ENCODE measurements around the gene CLCN5. TPM values are rescaled to one million over a fixed set of nuclear protein-coding genes. Genes with fewer than 3 reads are reported as not detected.

Gene CLCN5
- total and polyA plus RNA-seq, 2 of the 13 experiments (the other 11 are each of a cell fraction or from before 2014, with no cell fraction given) = 7.8 to 27.3 TPM

- no peak for FAIRE-seq
- peaks cover 39% of the 10 kb centered on the region for H3K4me1 ChIP-seq (ENCODE audit: insufficient read depth, low read length)
- no peak overlapping the region for H3K27ac ChIP-seq (ENCODE audit: extremely low read length, insufficient read depth, low read length)
- no TSS peak for BruUV-seq (replicated peaks)
- no peak overlapping the region for H3K4me3 ChIP-seq (replicated peaks in 1 of 3; ENCODE audit: insufficient read depth in 1 of 3, low read depth in 2 of 3, low read length in 3 of 3)
- DNase-seq (ENCODE audit: low spot score) = no peak
- H4K20me1 ChIP-seq (ENCODE audit: insufficient read depth, low read length) = no peaks in the 10 kb centered on the region
- H3K9ac ChIP-seq (ENCODE audit: insufficient read depth, low read depth, low read length) = no peak overlapping the region
- intact Hi-C loops (cut with micrococcal nuclease; ENCODE audit: unreplicated experiment) = loop anchor here (10.0 kb wide), 1 partner anchor 479 kb away; no protein-coding TSS in a partner anchor
- no peaks in the 10 kb centered on the region for H3K9me3 ChIP-seq (ENCODE audit: low read length)
- 85% methylated on average over 4 of the region's 6 CpGs for WGBS (ENCODE audit: low lambda C conversion rate)
- ChIA-PET POLR2A (no interaction called here), CTCF (ENCODE audit: low intra/inter-chr PET ratio, low total read pairs) (no interaction called here)
- no peak overlapping the region for H3K4me2 ChIP-seq (ENCODE audit: low read depth, low read length)
- H3K79me2 ChIP-seq (ENCODE audit: insufficient read depth, low read length) = no peaks in the 10 kb centered on the region
- ATAC-seq = no peak
- H3K27me3 ChIP-seq (ENCODE audit: control insufficient read depth in 1 of 2, insufficient read depth in 2 of 2, low read length in 2 of 2) = no peaks in the 10 kb centered on the region
- H2AFZ ChIP-seq (ENCODE audit: low read length) = no peak overlapping the region
- in situ Hi-C loops (cut with HindIII; ENCODE audit: extremely low pct_ligation_motif_present, low pct_unique_long_range_greater_than_20kb) = loop anchor here (5.0 to 25.0 kb wide), 2 partner anchors 96 to 481 kb away; partner anchors contain the start of genes AKAP4 and CCNB3
- H3K36me3 ChIP-seq (replicated peaks in 1 of 2; ENCODE audit: control insufficient read depth in 1 of 2, insufficient read depth in 2 of 2, low read length in 2 of 2) = no peaks in the 10 kb centered on the region
- TF ChIP-seq ZBTB33 (CRISPR knock-in tag; IDR thresholded peaks at IDR 0.05) (no peak), ATF7-NPFF (CRISPR knock-in tag; IDR thresholded peaks at IDR 0.05; ENCODE audit: low read depth) (no peak), ZBTB25 (CRISPR knock-in tag; IDR thresholded peaks at IDR 0.05) (no peak), ATF7 (IDR thresholded peaks at IDR 0.05) (no peak), ATF7 (CRISPR knock-in tag; IDR thresholded peaks at IDR 0.05) (no peak), MEF2D (CRISPR knock-in tag; IDR thresholded peaks at IDR 0.05) (no peak), ZNF512 (CRISPR knock-in tag; IDR thresholded peaks at IDR 0.05) (no peak), NFE2 (CRISPR knock-in tag; IDR thresholded peaks at IDR 0.05) (no peak), NR2F6 (IDR thresholded peaks at IDR 0.05) (no peak), NR2F6 (CRISPR knock-in tag; IDR thresholded peaks at IDR 0.05) (no peak), SMAD1 (CRISPR knock-in tag; IDR thresholded peaks at IDR 0.05; ENCODE audit: borderline replicate concordance, low read depth) (no peak), FUBP1 (CRISPR knock-in tag; IDR thresholded peaks at IDR 0.05; ENCODE audit: borderline replicate concordance) (no peak), ZBTB7A (CRISPR knock-in tag; IDR thresholded peaks at IDR 0.05) (no peak), DDIT3 (CRISPR knock-in tag; IDR thresholded peaks at IDR 0.05) (no peak), ZNF775 (CRISPR knock-in tag; IDR thresholded peaks at IDR 0.05; ENCODE audit: borderline replicate concordance) (no peak), ZNF562 (CRISPR knock-in tag; IDR thresholded peaks at IDR 0.05; ENCODE audit: borderline replicate concordance) (no peak), SOX13 (IDR thresholded peaks at IDR 0.05) (no peak), SOX13 (CRISPR knock-in tag; conservative IDR thresholded peaks at IDR 0.05 in 1 of 2, IDR thresholded peaks at IDR 0.05 in 1 of 2) (no peak), ZNF75D (CRISPR knock-in tag; IDR thresholded peaks at IDR 0.05; ENCODE audit: borderline replicate concordance) (no peak)
Observed at GRCh38 chrX:50106051-50106675, 183.8 kb downstream of the CLCN5 start.
